Panc1 (cell line): ENCODE measurements around the gene NOVA2. TPM values are rescaled to one million over a fixed set of nuclear protein-coding genes. Genes with fewer than 3 reads are reported as not detected.

Experiments used
- ATAC-seq: fragments of 200-7000 bp; cut with Tn5 transposase; 2 replicates; pipeline ENCODE4 v1.9.1; 2020; ENCODE audit warnings: mild to moderate bottlenecking, moderate library complexity
- BruUV-seq: library from RNA; stranded (reverse); fragments of 400-500 nt; replicated peaks from 2 replicates; lab custom pipeline; 2021; lab: Mats Ljungman, UMichigan
- CTCF ChIA-PET: fragments of 300-600 bp; sonication (Branson Sonifier 250); formaldehyde crosslinking; loops from one replicate; lab custom pipeline; 2022; ENCODE audit warnings: antibody characterized with exemption; lab: Charles Lee
- POLR2A ChIA-PET: fragments of 300-600 bp; sonication (Branson Sonifier 250); formaldehyde crosslinking; loops from one replicate; lab custom pipeline; 2022; ENCODE audit warnings: antibody characterized with exemption; lab: Charles Lee
- DNase-seq: peaks from one replicate; pipeline ENCODE4 v3.0.0-alpha.2; 2010; ENCODE audit warnings: low read depth, low spot score
- H3K27ac ChIP-seq: 2 replicates; pipeline ENCODE4 v1.5.1; 2011; ENCODE audit warnings: mild to moderate bottlenecking, low read length, inconsistent platforms
- H3K27me3 ChIP-seq: fragments of 200-500 bp; sonication (Bioruptor generic); 2 replicates; pipeline ENCODE4 v1.6.0; 2014; ENCODE audit warnings: low read length, inconsistent platforms; ENCODE audit not compliant: control insufficient read depth, insufficient read depth
- H3K36me3 ChIP-seq: fragments of 200-500 bp; sonication (Bioruptor generic); 2 replicates; pipeline ENCODE4 v1.5.1; 2014; ENCODE audit warnings: inconsistent platforms, mild to moderate bottlenecking, low read length, moderate library complexity; ENCODE audit not compliant: control insufficient read depth, insufficient read depth
- H3K4me1 ChIP-seq: 2 replicates; pipeline ENCODE4 v1.5.1; 2011; ENCODE audit warnings: inconsistent platforms, mild to moderate bottlenecking, low read length, moderate library complexity; ENCODE audit not compliant: control insufficient read depth, insufficient read depth
- H3K4me3 ChIP-seq, 2 experiments: 2 replicates each; pipeline ENCODE4 v1.5.1; 2011 to 2012; ENCODE audit warnings: low read depth in 2 of 2, low read length in 2 of 2, mild to moderate bottlenecking in 2 of 2, inconsistent platforms in 1 of 2, moderate library complexity in 1 of 2
- H3K9me3 ChIP-seq: fragments of 200-500 bp; sonication (Bioruptor generic); 2 replicates; pipeline ENCODE4 v1.5.1; 2014; ENCODE audit warnings: low read depth, mild to moderate bottlenecking, inconsistent platforms, low read length, moderate library complexity; ENCODE audit not compliant: control insufficient read depth, insufficient read depth
- CTCF ChIP-seq: fragments of 450-650 bp; IDR thresholded peaks from 2 replicates; pipeline ENCODE4 v1.5.1; 2017; ENCODE audit warnings: mild to moderate bottlenecking
- POLR2AphosphoS5 ChIP-seq: IDR thresholded peaks from 2 replicates; pipeline ENCODE4 v1.6.1; 2012; ENCODE audit warnings: mild to moderate bottlenecking, low read depth, low read length, moderate library complexity
- SIN3A ChIP-seq: IDR thresholded peaks from 2 replicates; pipeline ENCODE4 v1.6.1; 2012; ENCODE audit warnings: low read depth, mild to moderate bottlenecking, low read length, moderate library complexity, borderline replicate concordance; ENCODE audit not compliant: insufficient read depth
- TCF7L2 ChIP-seq: IDR thresholded peaks from 2 replicates; pipeline ENCODE4 v1.6.1; 2011; ENCODE audit warnings: mild to moderate bottlenecking, low read depth, low read length, inconsistent platforms
- in situ Hi-C: cut with HindIII; loops from 2 replicates; pipeline ENCODE4 v1.10.0; 2016; ENCODE audit warnings: low sequenced_read_pairs, low pct_unique_long_range_greater_than_20kb
- intact Hi-C: fragments of 100-400 bp; cut with micrococcal nuclease; formaldehyde crosslinking; loops from one replicate; pipeline ENCODE4 v1.10.0; 2022; ENCODE audit not compliant: unreplicated experiment
- total RNA-seq: library from RNA; stranded (reverse); gene quantifications from one replicate; pipeline ENCODE4 v1.2.1, GENCODE V29; 2021; ENCODE audit not compliant: unreplicated experiment
- TF ChIP-seq, protein P1 (sequence below), 2 experiments: IDR thresholded peaks; 2 replicates each; pipeline ENCODE4 v1.6.1; 2011 to 2012; ENCODE audit warnings: low read depth in 2 of 2, control low read depth in 1 of 2, low read length in 1 of 2, mild to moderate bottlenecking in 1 of 2, moderate library complexity in 1 of 2; ENCODE audit not compliant: insufficient read depth in 1 of 2

Gene NOVA2
- total RNA-seq, 1 experiment from 2014 or later: 0.44 TPM

GRCh38 chr19:45906221-45906620 is 67.4 kb downstream of the NOVA2 start:
- in situ Hi-C loops (no loop called here), intact Hi-C loops (no loop called here)
- H3K36me3 ChIP-seq: peaks cover 2% of the 10 kb centered on the region; the same call in 1 of the 2 replicates
- TF ChIP-seq TCF7L2: no peak
- TF ChIP-seq POLR2AphosphoS5: no peak
- TF ChIP-seq CTCF: no peak
- TF ChIP-seq, protein P1, sequence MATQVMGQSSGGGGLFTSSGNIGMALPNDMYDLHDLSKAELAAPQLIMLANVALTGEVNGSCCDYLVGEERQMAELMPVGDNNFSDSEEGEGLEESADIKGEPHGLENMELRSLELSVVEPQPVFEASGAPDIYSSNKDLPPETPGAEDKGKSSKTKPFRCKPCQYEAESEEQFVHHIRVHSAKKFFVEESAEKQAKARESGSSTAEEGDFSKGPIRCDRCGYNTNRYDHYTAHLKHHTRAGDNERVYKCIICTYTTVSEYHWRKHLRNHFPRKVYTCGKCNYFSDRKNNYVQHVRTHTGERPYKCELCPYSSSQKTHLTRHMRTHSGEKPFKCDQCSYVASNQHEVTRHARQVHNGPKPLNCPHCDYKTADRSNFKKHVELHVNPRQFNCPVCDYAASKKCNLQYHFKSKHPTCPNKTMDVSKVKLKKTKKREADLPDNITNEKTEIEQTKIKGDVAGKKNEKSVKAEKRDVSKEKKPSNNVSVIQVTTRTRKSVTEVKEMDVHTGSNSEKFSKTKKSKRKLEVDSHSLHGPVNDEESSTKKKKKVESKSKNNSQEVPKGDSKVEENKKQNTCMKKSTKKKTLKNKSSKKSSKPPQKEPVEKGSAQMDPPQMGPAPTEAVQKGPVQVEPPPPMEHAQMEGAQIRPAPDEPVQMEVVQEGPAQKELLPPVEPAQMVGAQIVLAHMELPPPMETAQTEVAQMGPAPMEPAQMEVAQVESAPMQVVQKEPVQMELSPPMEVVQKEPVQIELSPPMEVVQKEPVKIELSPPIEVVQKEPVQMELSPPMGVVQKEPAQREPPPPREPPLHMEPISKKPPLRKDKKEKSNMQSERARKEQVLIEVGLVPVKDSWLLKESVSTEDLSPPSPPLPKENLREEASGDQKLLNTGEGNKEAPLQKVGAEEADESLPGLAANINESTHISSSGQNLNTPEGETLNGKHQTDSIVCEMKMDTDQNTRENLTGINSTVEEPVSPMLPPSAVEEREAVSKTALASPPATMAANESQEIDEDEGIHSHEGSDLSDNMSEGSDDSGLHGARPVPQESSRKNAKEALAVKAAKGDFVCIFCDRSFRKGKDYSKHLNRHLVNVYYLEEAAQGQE (IDR thresholded peaks at IDR 0.05; ENCODE audit: insufficient read depth in 1 of 2, low read depth in 2 of 2, low read length in 1 of 2): no peak
- no peak for TF ChIP-seq SIN3A
- POLR2A ChIA-PET: no interaction called here
- H3K4me3 ChIP-seq: no peak overlapping the region
- no peak overlapping the region for H3K27ac ChIP-seq
- CTCF ChIA-PET: no interaction called here
- no peak for DNase-seq
- no peak for ATAC-seq
- no peaks in the 10 kb centered on the region for H3K4me1 ChIP-seq
- no TSS peak for BruUV-seq
- no peaks in the 10 kb centered on the region for H3K27me3 ChIP-seq
- no peaks in the 10 kb centered on the region for H3K9me3 ChIP-seq

DNA sequence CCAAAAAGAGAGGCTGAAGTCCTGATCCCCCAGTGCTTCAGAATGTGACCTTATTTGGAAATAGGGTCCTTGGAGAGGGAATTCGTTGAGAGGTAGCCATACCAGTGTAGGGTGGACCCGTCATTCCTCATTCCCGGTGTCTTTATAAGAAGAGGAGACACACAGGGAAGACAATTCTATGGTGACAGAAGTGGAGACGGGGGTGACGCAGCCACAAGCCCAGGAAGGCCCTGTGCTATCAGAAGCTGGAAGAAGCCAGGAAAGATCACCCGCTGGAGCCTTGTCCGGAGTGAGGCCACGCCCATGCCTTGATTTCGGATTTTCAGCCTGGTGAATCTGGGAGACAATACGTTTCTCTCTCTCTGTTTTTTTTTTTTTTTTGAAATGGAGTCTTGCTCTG is 68.7 kb downstream of the NOVA2 start:
- intact Hi-C loops: no loop called here

More for the DNA sequence above, 68.7 kb downstream of the NOVA2 start:
- Histone ChIP-seq H3K27ac (no peak overlapping the region), H3K36me3 (peaks cover 2% of the 10 kb centered on the region; the same call in 1 of the 2 replicates), H3K4me1 (peaks cover 3% of the 10 kb centered on the region), H3K9me3 (no peaks in the 10 kb centered on the region), H3K27me3 (no peaks in the 10 kb centered on the region), H3K4me3 (no peak overlapping the region)
- in situ Hi-C loops: no loop called here
- ChIA-PET POLR2A (no interaction called here), CTCF (interaction anchor here (0.7 kb wide), 1 partner anchor 77 kb away, joined by 5 read pairs; no protein-coding TSS in a partner anchor)
- DNase-seq: no peak
- ATAC-seq: no peak
- TF ChIP-seq SIN3A: no peak
- no peak for TF ChIP-seq POLR2AphosphoS5
- TF ChIP-seq, protein P1 (IDR thresholded peaks at IDR 0.05; ENCODE audit: insufficient read depth in 1 of 2, low read depth in 2 of 2, low read length in 1 of 2): no peak
- TF ChIP-seq CTCF: no peak
- no peak for TF ChIP-seq TCF7L2
- BruUV-seq: no TSS peak
